Activated T-cell treated with anti-CD3 and anti-CD28 coated beads for 1 hour (primary cell): ENCODE results near the gene SPATA46.
"Not testable (repeated sequence)": the region's sequence is repeated elsewhere in the genome, so short reads cannot be mapped to it uniquely, and the experiment has no call there.

Experiments used
- DNase-seq: peaks from one replicate; pipeline ENCODE4 v3.0.0-alpha.2; 2020; ENCODE audit warnings: low read depth

Gene SPATA46

GRCh38 chr1:162376691-162377090 lies at the start of gene SPATA46:
Gene SPATA46, minus strand, starts transcription at chr1:162376854. Its CDS starts 64 bp downstream, at chr1:162376790.
- DNase-seq: no peak

- DNase-seq: no peak
These were observed 46.2 kb upstream of the SPATA46 start for GRCh38 chr1:162422662-162423375.

GRCh38 chr1:162421258-162422164 lies 44.9 kb upstream of the SPATA46 start:
- no peak for DNase-seq

DNA sequence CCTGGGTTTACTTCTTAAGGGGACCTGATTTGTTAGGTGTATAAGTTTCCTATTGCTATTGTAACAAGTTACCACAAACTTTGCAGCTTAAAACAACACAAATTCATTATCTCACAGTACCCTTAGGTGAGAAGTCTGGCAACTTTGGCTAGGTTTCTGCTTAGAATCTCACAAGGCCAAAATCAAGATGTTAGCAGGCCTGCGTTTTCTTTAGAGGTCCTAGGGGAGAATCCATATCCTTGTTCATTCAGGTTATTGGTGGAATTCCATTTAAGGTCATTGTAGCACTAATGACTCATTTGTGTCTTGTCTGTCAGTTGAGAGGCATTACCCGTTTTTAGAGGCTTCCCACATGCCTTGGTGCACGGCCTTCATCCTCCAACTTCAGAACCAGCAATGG lies 43.5 kb upstream of the SPATA46 start:
- DNase-seq: no peak

DNA sequence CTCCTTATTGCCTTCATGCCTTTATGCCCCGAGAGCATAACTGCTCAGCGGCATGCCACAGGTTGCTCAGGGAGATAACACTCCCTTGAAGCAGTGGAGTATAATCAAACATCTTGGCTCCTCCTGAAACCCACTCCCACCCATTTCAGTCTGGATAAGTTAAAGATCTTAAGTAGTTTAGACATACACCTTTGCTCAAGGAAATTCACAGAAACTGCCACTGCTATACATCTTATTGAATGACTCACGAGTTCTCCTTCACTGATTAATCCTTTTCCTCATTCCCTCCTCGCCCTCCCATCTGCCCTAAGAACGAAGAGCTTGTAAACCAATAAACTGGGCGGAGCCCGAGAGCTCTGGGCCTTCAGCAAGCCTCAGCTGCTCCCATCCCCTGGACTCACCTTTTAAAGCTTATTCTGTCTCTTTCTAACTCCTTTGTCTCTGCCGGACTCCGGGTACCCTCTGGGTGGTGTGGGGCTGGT lies 42.8 kb upstream of the SPATA46 start:
- DNase-seq: not testable (repeated sequence)

- not testable (repeated sequence) for DNase-seq
These were observed 41.9 kb upstream of the SPATA46 start for GRCh38 chr1:162418584-162418983.

- DNase-seq: no peak
These were observed 41.0 kb upstream of the SPATA46 start for GRCh38 chr1:162417650-162418049.

DNA sequence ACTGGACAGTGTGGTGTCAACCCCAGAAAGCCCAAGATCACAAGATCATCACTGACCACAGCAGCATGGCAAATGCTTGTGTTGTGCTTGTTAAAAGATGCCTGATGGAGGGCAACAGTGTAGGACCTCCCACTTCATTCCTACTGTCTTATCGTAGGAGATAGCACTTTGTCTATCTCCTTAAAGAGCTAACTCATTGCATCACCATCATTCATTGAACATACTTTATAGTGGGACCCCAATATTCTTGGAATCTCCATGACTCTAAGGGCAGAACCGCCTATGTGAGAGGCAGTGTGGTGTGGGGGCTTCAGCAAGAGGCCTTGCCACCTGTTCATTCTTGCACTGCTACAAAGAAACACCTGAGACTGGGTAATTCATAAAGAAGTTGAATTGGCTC lies 40.3 kb upstream of the SPATA46 start:
- DNase-seq: no peak

- no peak for DNase-seq
These were observed 39.6 kb upstream of the SPATA46 start for GRCh38 chr1:162416215-162416614.

GRCh38 chr1:162412002-162412401 lies 35.3 kb upstream of the SPATA46 start, which contains the start of gene SH2D1B:
Gene SH2D1B, minus strand, starts transcription at chr1:162412136. Its CDS starts 120 bp downstream, at chr1:162412016.
- DNase-seq: no peak

DNA sequence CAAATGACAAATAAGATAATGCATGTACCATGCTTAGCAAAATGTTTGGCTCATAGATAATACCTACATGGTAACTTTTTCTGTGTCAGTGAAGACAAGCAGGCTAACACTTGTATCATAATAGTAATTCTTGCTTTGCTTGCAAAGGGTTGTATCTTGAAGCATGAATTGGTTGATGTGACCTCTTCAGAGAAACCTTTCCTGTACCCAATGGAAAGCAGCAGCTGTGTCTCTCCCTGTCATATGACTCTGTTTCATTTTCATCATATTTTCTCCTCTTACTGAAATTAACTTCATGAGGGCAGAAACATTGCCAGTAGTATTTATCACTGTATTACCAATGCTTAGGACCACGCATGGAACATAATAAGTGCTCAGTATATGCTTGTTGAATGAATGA lies 30.9 kb upstream of the SPATA46 start:
- DNase-seq: no peak

GRCh38 chr1:162406811-162407210 lies 30.2 kb upstream of the SPATA46 start:
- DNase-seq: no peak

GRCh38 chr1:162405800-162406199 lies 29.1 kb upstream of the SPATA46 start:
- DNase-seq: no peak

- DNase-seq: no peak
These were observed 28.0 kb upstream of the SPATA46 start for GRCh38 chr1:162404550-162405160.

- no peak for DNase-seq
These were observed 24.2 kb upstream of the SPATA46 start for GRCh38 chr1:162400790-162401355.

DNA sequence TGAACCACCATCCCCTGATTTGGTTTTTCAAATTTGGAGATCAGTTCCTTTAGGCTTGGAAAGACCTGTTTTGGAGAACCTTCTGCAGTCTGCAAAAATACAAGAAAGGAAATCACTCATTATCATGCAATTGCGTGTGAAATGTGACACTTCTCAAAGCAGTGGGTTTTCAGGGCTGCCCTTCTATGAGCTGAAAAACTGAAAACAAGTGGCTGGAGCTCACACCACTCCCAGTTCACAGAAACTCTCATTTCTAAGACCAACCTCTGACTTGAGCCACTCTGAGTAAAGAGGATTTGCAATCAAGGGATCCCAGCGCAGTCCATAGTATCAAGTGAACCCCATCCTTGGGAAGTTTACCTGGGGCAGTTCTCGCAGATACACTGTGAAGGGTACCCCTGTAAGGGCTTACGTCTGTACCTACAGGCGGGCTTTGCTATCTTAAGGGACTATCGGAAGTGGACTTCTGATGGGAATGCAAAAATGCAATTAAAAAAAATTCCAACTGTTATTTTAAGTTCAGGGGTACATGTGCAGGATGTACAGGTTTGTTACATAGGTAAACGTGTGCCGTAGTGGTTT lies 22.4 kb upstream of the SPATA46 start:
- no peak for DNase-seq

GRCh38 chr1:162397943-162398560 lies 21.4 kb upstream of the SPATA46 start:
- no peak for DNase-seq

GRCh38 chr1:162397039-162397448 lies 20.4 kb upstream of the SPATA46 start:
- DNase-seq: no peak

DNA sequence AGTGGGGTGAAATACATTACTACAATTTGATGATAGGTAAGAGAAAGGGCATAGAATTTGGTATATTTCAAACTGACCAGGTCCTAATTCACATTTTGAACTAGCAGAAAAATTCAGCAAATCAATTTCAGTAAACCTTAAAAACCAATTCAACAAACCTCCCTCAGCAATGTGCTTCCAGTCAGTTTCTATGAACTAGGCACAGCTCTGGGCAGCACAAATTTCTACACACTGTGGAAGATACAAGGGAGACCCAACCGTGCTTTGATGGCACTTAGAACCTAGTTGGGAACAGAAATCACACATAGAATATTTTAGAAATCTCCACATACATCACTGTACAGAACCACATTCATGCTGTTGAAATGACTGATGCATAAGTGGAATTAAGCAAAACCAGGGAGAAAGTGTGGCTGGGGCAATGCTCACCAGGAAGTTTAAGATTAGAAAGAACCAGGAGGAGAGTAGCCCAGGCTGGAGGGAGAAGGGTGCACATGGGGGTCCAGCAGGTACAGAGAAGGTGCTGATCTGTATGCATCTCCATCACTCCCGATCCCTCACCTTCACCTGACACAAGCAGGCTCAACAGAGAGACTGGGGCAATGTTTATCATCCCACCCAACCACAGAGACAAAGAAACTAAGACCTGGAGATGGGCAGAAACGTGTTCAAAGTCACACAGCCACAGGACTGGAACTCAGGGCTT lies 19.7 kb upstream of the SPATA46 start:
- no peak for DNase-seq

DNA sequence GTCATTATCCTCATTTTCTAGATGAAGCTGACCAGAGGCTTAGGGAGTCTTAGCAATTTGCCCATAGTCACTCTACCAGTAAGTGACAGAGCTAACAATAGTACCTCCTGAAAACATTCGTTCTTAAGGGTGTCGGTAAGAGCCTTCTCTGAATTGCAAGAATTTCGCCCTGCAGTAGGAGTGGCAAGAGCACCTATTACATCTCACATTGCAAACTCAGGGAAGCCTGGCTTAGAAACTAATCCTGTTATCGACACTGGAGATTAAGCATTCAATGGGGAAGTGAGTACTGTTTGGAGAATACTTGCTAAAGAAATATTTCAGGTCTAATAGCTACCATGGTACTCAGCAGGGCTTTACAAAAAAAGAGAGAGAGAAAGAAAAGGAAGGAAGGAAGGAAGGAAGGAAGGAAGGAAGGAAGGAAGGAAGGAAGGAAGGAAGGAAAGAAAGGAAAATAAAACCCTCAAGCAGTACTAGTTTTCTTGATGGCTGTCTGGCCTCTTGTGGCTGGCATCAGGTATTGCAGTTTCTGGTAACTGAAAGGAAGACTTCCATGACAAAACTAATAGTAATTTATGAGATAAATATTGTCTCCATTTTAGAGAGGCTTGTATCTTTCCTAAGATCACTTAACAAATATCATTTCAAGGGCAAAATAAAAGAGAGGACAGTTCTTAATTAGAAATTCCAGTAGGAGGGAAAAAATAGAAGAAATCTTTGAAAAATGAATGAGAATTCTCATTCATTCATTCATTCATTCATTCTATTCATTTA lies 15.3 kb upstream of the SPATA46 start:
- no peak for DNase-seq
